Measurements from ENCODE around the gene CYTH4.
"Not testable (repeated sequence)": the region's sequence is repeated elsewhere in the genome, so short reads cannot be mapped to it uniquely, and the experiment has no call there.

Gene CYTH4

GRCh38 chr22:37245740-37246139 is 36.6 kb upstream of the CYTH4 start:
- DNase-seq (ENCODE audit: low read depth in 2 of 3, low spot score in 1 of 3), result no peak

- DNase-seq (ENCODE audit: low read depth in 2 of 3, low spot score in 1 of 3), result no peak
These were observed 34.1 kb upstream of the CYTH4 start for GRCh38 chr22:37248251-37248650.

- no peak for DNase-seq (ENCODE audit: low read depth in 2 of 3, low spot score in 1 of 3)
These were observed 32.3 kb upstream of the CYTH4 start for GRCh38 chr22:37249986-37250385.

GRCh38 chr22:37251836-37252235 is 30.5 kb upstream of the CYTH4 start:
- not testable (repeated sequence) for DNase-seq (ENCODE audit: low read depth in 2 of 3, low spot score in 1 of 3)

GRCh38 chr22:37253126-37253660 is 29.1 kb upstream of the CYTH4 start:
- DNase-seq (ENCODE audit: low read depth in 2 of 3, low spot score in 1 of 3), result no peak

GRCh38 chr22:37254209-37254866 is 28.0 kb upstream of the CYTH4 start:
- DNase-seq (ENCODE audit: low read depth in 2 of 3, low spot score in 1 of 3), result no peak

GRCh38 chr22:37254867-37255233 is 27.5 kb upstream of the CYTH4 start:
- no peak for DNase-seq (ENCODE audit: low read depth in 2 of 3, low spot score in 1 of 3)

GRCh38 chr22:37255558-37256006 is 26.7 kb upstream of the CYTH4 start:
- DNase-seq (ENCODE audit: low read depth in 2 of 3, low spot score in 1 of 3), result no peak

- DNase-seq (ENCODE audit: low read depth in 2 of 3, low spot score in 1 of 3), result no peak
These were observed 26.1 kb upstream of the CYTH4 start for GRCh38 chr22:37256075-37256726.

- no peak for DNase-seq (ENCODE audit: low read depth in 2 of 3, low spot score in 1 of 3)
These were observed 24.1 kb upstream of the CYTH4 start for GRCh38 chr22:37258005-37258752.

- DNase-seq (ENCODE audit: low read depth in 2 of 3, low spot score in 1 of 3), result no peak
These were observed 23.4 kb upstream of the CYTH4 start for GRCh38 chr22:37258753-37259401.

- DNase-seq (ENCODE audit: low read depth in 2 of 3, low spot score in 1 of 3), result no peak
These were observed 22.7 kb upstream of the CYTH4 start for GRCh38 chr22:37259540-37260029.

GRCh38 chr22:37260155-37260795 is 22.0 kb upstream of the CYTH4 start:
- no peak for DNase-seq (ENCODE audit: low read depth in 2 of 3, low spot score in 1 of 3)

- DNase-seq (ENCODE audit: low read depth in 2 of 3, low spot score in 1 of 3), result peak in 2 of 3 donors; percentile 46 to 64
These were observed 21.4 kb upstream of the CYTH4 start for GRCh38 chr22:37260901-37261336.

GRCh38 chr22:37262346-37262745 is 20.0 kb upstream of the CYTH4 start:
- no peak for DNase-seq (ENCODE audit: low read depth in 2 of 3, low spot score in 1 of 3)

- DNase-seq (ENCODE audit: low read depth in 2 of 3, low spot score in 1 of 3), result no peak
These were observed 18.1 kb upstream of the CYTH4 start for GRCh38 chr22:37263966-37264887.

GRCh38 chr22:37266581-37267134 is 15.7 kb upstream of the CYTH4 start:
- DNase-seq (ENCODE audit: low read depth in 2 of 3, low spot score in 1 of 3), result no peak

- peak in 2 of 3 donors; percentile 55 to 74 for DNase-seq (ENCODE audit: low read depth in 2 of 3, low spot score in 1 of 3)
These were observed 15.1 kb upstream of the CYTH4 start for GRCh38 chr22:37267135-37267587.

Data from stimulated activated CD4-positive, alpha-beta T cell treated with anti-CD3 and anti-CD28 coated beads, Interleukin-12 subunit alpha, Interleukin-12 subunit beta, amount 100 ng/mL, for 48 hours (primary cell).